WTC11 (cell line): ENCODE results near the gene OR8K3. TPM values are rescaled to one million over a fixed set of nuclear protein-coding genes. Genes with fewer than 3 reads are reported as not detected.

Experiments used
- ATAC-seq: fragments of 200-7000 bp; cut with Tn5 transposase; 2 replicates; pipeline ENCODE4 v1.10.0; 2021; ENCODE audit warnings: mild to moderate bottlenecking, moderate library complexity
- CTCF ChIA-PET: fragments of 300-600 bp; sonication (Branson Sonifier 250); formaldehyde crosslinking; loops from one replicate; lab custom pipeline; 2021; ENCODE audit warnings: antibody characterized with exemption; lab: Charles Lee
- POLR2A ChIA-PET: fragments of 350-600 bp; sonication (Branson Sonifier 250); formaldehyde crosslinking; loops from one replicate; lab custom pipeline; 2021; ENCODE audit warnings: antibody characterized with exemption; lab: Charles Lee
- DNase-seq: peaks from one replicate; pipeline ENCODE4 v3.0.0; 2021; ENCODE audit warnings: low spot score
- H3K27ac Mint-ChIP-seq: 2 replicates; pipeline ENCODE4 v1.8.0; 2021; ENCODE audit warnings: mixed read lengths
- H3K27me3 Mint-ChIP-seq: 2 replicates; pipeline ENCODE4 v1.8.0; 2021; ENCODE audit warnings: low read depth, mild to moderate bottlenecking, moderate library complexity, mixed read lengths
- H3K36me3 Mint-ChIP-seq: 2 replicates; pipeline ENCODE4 v1.8.0; 2021; ENCODE audit warnings: mixed read lengths
- H3K4me1 Mint-ChIP-seq: 2 replicates; pipeline ENCODE4 v1.8.0; 2022; ENCODE audit warnings: mixed read lengths
- H3K4me3 Mint-ChIP-seq: 2 replicates; pipeline ENCODE4 v1.8.0; 2021; ENCODE audit warnings: mild to moderate bottlenecking, moderate library complexity, mixed read lengths
- H3K9me3 Mint-ChIP-seq: 2 replicates; pipeline ENCODE4 v1.8.0; 2021; ENCODE audit warnings: mixed read lengths
- FOXK1 ChIP-seq: sonication (generic); formaldehyde crosslinking; IDR thresholded peaks from 2 replicates; pipeline ENCODE4 v1.8.0; 2022; ENCODE audit warnings: mild to moderate bottlenecking, moderate library complexity, missing genetic modification reagents
- FOXP1 ChIP-seq: sonication (generic); formaldehyde crosslinking; IDR thresholded peaks from 2 replicates; pipeline ENCODE4 v1.8.0; 2022; ENCODE audit warnings: missing genetic modification reagents, mild to moderate bottlenecking, moderate library complexity, borderline replicate concordance
- IRF2 ChIP-seq: sonication (generic); formaldehyde crosslinking; IDR thresholded peaks from 2 replicates; pipeline ENCODE4 v1.8.0; 2022; ENCODE audit warnings: low read depth, missing genetic modification reagents, borderline replicate concordance
- JUN ChIP-seq: sonication (generic); formaldehyde crosslinking; IDR thresholded peaks from 2 replicates; pipeline ENCODE4 v1.8.0; 2023; ENCODE audit warnings: mild to moderate bottlenecking, missing genetic modification reagents
- KAT7 ChIP-seq: sonication (generic); formaldehyde crosslinking; IDR thresholded peaks from 2 replicates; pipeline ENCODE4 v1.8.1; 2023; ENCODE audit warnings: missing genetic modification reagents, mild to moderate bottlenecking, borderline replicate concordance
- OVOL2 ChIP-seq: fragments of 250-450 bp; sonication (Bioruptor Pico); IDR thresholded peaks from 2 replicates; pipeline ENCODE4 v1.9.0; 2021; ENCODE audit warnings: mild to moderate bottlenecking, borderline replicate concordance
- SOX15 ChIP-seq: fragments of 250-450 bp; sonication (Bioruptor Pico); IDR thresholded peaks from 2 replicates; pipeline ENCODE4 v1.9.0; 2021; ENCODE audit warnings: mild to moderate bottlenecking
- TCF7 ChIP-seq: sonication (generic); formaldehyde crosslinking; IDR thresholded peaks from 2 replicates; pipeline ENCODE4 v1.8.0; 2022; ENCODE audit warnings: mild to moderate bottlenecking, low read depth, missing genetic modification reagents, moderate library complexity
- TP53 ChIP-seq: sonication (generic); formaldehyde crosslinking; IDR thresholded peaks from 2 replicates; pipeline ENCODE4 v1.8.1; 2023; ENCODE audit warnings: mild to moderate bottlenecking, missing genetic modification reagents
- ZNF138 ChIP-seq: sonication (generic); formaldehyde crosslinking; conservative IDR thresholded peaks from 2 replicates; pipeline ENCODE4 v1.8.1; 2022; ENCODE audit warnings: mild to moderate bottlenecking, moderate library complexity, missing genetic modification reagents
- ZNF232 ChIP-seq: sonication (generic); formaldehyde crosslinking; IDR thresholded peaks from 2 replicates; pipeline ENCODE4 v1.8.0; 2022; ENCODE audit warnings: mild to moderate bottlenecking, missing genetic modification reagents
- total RNA-seq: library from RNA; stranded (reverse); gene quantifications from 3 replicates; pipeline ENCODE4 v1.2.3, GENCODE V29; 2021
- TF ChIP-seq, protein P1 (sequence below): sonication (generic); formaldehyde crosslinking; IDR thresholded peaks from 2 replicates; pipeline ENCODE4 v1.8.1; 2022; ENCODE audit warnings: mild to moderate bottlenecking, missing genetic modification reagents, moderate library complexity, borderline replicate concordance
- TF ChIP-seq, protein P2 (sequence below): fragments of 250-450 bp; sonication (Bioruptor Pico); IDR thresholded peaks from 2 replicates; pipeline ENCODE4 v2.1.2; 2022; ENCODE audit warnings: mild to moderate bottlenecking, moderate library complexity
- TF ChIP-seq, protein P3 (sequence below): fragments of 250-450 bp; sonication (Bioruptor Pico); conservative IDR thresholded peaks from 2 replicates; pipeline ENCODE4 v1.9.0; 2021; ENCODE audit warnings: mild to moderate bottlenecking
- TF ChIP-seq, protein P4 (sequence below): sonication (generic); formaldehyde crosslinking; IDR thresholded peaks from 2 replicates; pipeline ENCODE4 v1.8.0; 2022; ENCODE audit warnings: mild to moderate bottlenecking, missing genetic modification reagents
- TF ChIP-seq, protein P5 (sequence below): sonication (generic); formaldehyde crosslinking; IDR thresholded peaks from 2 replicates; pipeline ENCODE4 v1.8.0; 2023; ENCODE audit warnings: missing genetic modification reagents
- TF ChIP-seq, protein P6 (sequence below): sonication (generic); formaldehyde crosslinking; IDR thresholded peaks from 2 replicates; pipeline ENCODE4 v1.8.1; 2022; ENCODE audit warnings: missing genetic modification reagents, borderline replicate concordance
- TF ChIP-seq, protein P7 (sequence below): sonication (generic); formaldehyde crosslinking; IDR thresholded peaks from 2 replicates; pipeline ENCODE4 v1.8.1; 2022; ENCODE audit warnings: mild to moderate bottlenecking, moderate library complexity, missing genetic modification reagents
- TF ChIP-seq, protein P8 (sequence below): sonication (generic); formaldehyde crosslinking; IDR thresholded peaks from 2 replicates; pipeline ENCODE4 v1.8.1; 2022; ENCODE audit warnings: low read depth, missing genetic modification reagents, borderline replicate concordance
- TF ChIP-seq, protein P9 (sequence below): sonication (generic); formaldehyde crosslinking; IDR thresholded peaks from 2 replicates; pipeline ENCODE4 v1.8.1; 2023; ENCODE audit warnings: mild to moderate bottlenecking, missing genetic modification reagents, borderline replicate concordance

The OR8K3 gene
- total RNA-seq, 1 experiment from 2014 or later = not detected

DNA sequence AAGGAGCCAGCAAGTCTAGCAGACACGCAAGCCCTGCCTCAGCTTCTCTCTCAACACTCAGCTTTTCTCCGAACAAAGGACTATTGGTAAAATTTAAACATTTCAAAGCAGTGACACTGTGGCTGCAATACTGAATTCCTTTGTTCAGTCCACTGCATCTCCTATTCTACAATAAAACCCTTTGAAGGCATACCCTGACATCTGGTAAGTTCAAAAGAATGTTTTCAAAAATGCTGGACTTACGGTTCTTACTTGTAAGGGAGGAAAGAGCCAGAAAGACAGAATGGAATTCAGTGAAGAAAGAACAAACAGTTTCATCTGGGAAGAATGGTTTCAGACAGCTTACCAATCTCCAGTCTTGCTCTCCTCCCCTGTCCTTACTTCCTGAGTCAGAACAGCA is 18.2 kb downstream of the OR8K3 start:
- CTCF ChIA-PET = no interaction called here
- no peak for TF ChIP-seq JUN (CRISPR knock-in tag)
- peaks cover 23% of the 10 kb centered on the region for H3K4me1 Mint-ChIP-seq
- H3K36me3 Mint-ChIP-seq = peaks cover 5% of the 10 kb centered on the region
- POLR2A ChIA-PET = no interaction called here
- H3K4me3 Mint-ChIP-seq = no peak overlapping the region
- DNase-seq = no peak
- no peaks in the 10 kb centered on the region; the same call in 1 of the 2 replicates for H3K27me3 Mint-ChIP-seq
- H3K27ac Mint-ChIP-seq = no peak overlapping the region
- peaks cover 24% of the 10 kb centered on the region for H3K9me3 Mint-ChIP-seq
- ATAC-seq = no peak

DNA sequence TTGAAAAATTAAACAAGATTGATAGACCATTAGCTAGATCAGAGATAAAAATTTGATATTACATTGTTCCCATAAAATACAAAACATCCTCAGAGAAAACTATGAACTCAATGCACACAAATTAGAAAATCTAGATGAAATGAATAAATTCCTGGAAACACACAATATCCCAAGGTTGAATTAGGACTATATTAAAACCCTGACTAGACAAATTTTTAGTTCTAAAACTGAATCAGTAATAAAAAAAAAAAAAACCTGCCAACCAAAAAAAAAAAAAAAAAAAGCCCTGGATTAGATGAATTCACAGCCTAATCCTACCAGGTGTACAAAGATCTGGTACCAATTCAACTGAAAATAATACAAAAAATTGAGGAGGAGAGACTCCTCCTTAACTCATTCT is 25.3 kb downstream of the OR8K3 start:
- no peak for ATAC-seq
- H3K9me3 Mint-ChIP-seq = peaks cover 48% of the 10 kb centered on the region
- POLR2A ChIA-PET = no interaction called here
- no peak for DNase-seq
- CTCF ChIA-PET = no interaction called here
- no peak overlapping the region for H3K27ac Mint-ChIP-seq
- no peaks in the 10 kb centered on the region; the same call in 1 of the 2 replicates for H3K27me3 Mint-ChIP-seq
- TF ChIP-seq, protein P1, sequence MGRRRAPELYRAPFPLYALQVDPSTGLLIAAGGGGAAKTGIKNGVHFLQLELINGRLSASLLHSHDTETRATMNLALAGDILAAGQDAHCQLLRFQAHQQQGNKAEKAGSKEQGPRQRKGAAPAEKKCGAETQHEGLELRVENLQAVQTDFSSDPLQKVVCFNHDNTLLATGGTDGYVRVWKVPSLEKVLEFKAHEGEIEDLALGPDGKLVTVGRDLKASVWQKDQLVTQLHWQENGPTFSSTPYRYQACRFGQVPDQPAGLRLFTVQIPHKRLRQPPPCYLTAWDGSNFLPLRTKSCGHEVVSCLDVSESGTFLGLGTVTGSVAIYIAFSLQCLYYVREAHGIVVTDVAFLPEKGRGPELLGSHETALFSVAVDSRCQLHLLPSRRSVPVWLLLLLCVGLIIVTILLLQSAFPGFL (CRISPR knock-in tag) = no peak
- TF ChIP-seq TCF7 (CRISPR knock-in tag) (no peak), OVOL2 (CRISPR knock-in tag) (no peak), KAT7 (CRISPR knock-in tag) (no peak), FOXK1 (CRISPR knock-in tag) (no peak), FOXP1 (CRISPR knock-in tag) (no peak), ZNF232 (no peak), ZNF138 (no peak), IRF2 (no peak), TP53 (CRISPR knock-in tag) (no peak), SOX15 (CRISPR knock-in tag) (no peak)
- TF ChIP-seq, protein P2, sequence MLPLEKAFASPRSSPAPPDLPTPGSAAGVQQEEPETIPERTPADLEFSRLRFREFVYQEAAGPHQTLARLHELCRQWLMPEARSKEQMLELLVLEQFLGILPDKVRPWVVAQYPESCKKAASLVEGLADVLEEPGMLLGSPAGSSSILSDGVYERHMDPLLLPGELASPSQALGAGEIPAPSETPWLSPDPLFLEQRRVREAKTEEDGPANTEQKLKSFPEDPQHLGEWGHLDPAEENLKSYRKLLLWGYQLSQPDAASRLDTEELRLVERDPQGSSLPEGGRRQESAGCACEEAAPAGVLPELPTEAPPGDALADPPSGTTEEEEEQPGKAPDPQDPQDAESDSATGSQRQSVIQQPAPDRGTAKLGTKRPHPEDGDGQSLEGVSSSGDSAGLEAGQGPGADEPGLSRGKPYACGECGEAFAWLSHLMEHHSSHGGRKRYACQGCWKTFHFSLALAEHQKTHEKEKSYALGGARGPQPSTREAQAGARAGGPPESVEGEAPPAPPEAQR (CRISPR knock-in tag) = no peak
- TF ChIP-seq, protein P3, sequence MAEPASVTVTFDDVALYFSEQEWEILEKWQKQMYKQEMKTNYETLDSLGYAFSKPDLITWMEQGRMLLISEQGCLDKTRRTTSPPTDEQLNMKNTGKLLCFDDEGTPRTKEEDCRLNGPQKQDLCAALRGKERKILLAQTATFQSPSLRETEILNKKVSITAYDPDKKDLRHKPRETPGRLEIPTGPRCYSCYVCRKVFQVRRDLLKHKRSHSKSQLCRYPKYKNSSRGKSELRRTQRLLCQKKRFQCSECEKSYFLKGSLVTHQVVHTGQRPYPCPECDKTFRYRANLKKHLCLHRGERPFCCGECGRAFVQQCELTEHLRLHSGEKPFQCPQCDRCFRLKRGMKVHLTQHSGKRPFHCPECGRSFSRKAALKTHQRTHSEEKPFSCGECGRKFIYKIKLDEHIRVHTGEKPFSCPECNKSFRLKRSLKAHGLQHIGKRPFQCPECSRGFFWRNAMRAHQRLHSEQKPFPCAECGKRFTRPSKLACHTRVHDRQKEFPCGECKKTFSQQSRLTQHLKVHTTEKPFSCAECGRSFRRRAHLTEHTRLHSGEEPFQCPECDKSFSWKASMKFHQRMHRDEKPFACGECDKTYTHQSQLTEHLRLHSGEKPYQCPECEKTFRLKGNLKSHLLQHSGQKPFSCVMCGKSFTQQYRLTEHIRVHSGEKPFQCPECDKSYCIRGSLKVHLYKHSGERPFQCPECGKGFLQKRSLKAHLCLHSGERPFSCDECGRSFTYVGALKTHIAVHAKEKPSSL (CRISPR knock-in tag) = no peak
- TF ChIP-seq, protein P4, sequence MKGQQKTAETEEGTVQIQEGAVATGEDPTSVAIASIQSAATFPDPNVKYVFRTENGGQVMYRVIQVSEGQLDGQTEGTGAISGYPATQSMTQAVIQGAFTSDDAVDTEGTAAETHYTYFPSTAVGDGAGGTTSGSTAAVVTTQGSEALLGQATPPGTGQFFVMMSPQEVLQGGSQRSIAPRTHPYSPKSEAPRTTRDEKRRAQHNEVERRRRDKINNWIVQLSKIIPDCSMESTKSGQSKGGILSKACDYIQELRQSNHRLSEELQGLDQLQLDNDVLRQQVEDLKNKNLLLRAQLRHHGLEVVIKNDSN (CRISPR knock-in tag) = no peak
- TF ChIP-seq, protein P5, sequence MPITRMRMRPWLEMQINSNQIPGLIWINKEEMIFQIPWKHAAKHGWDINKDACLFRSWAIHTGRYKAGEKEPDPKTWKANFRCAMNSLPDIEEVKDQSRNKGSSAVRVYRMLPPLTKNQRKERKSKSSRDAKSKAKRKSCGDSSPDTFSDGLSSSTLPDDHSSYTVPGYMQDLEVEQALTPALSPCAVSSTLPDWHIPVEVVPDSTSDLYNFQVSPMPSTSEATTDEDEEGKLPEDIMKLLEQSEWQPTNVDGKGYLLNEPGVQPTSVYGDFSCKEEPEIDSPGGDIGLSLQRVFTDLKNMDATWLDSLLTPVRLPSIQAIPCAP (CRISPR knock-in tag) = no peak
- TF ChIP-seq, protein P6, sequence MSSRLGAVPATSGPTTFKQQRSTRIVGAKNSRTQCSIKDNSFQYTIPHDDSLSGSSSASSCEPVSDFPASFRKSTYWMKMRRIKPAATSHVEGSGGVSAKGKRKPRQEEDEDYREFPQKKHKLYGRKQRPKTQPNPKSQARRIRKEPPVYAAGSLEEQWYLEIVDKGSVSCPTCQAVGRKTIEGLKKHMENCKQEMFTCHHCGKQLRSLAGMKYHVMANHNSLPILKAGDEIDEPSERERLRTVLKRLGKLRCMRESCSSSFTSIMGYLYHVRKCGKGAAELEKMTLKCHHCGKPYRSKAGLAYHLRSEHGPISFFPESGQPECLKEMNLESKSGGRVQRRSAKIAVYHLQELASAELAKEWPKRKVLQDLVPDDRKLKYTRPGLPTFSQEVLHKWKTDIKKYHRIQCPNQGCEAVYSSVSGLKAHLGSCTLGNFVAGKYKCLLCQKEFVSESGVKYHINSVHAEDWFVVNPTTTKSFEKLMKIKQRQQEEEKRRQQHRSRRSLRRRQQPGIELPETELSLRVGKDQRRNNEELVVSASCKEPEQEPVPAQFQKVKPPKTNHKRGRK (CRISPR knock-in tag) = no peak
- TF ChIP-seq, protein P7, sequence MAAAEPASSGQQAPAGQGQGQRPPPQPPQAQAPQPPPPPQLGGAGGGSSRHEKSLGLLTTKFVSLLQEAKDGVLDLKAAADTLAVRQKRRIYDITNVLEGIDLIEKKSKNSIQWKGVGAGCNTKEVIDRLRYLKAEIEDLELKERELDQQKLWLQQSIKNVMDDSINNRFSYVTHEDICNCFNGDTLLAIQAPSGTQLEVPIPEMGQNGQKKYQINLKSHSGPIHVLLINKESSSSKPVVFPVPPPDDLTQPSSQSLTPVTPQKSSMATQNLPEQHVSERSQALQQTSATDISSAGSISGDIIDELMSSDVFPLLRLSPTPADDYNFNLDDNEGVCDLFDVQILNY (CRISPR knock-in tag) = no peak
- TF ChIP-seq, protein P8, sequence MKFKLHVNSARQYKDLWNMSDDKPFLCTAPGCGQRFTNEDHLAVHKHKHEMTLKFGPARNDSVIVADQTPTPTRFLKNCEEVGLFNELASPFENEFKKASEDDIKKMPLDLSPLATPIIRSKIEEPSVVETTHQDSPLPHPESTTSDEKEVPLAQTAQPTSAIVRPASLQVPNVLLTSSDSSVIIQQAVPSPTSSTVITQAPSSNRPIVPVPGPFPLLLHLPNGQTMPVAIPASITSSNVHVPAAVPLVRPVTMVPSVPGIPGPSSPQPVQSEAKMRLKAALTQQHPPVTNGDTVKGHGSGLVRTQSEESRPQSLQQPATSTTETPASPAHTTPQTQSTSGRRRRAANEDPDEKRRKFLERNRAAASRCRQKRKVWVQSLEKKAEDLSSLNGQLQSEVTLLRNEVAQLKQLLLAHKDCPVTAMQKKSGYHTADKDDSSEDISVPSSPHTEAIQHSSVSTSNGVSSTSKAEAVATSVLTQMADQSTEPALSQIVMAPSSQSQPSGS = no peak
- TF ChIP-seq, protein P9, sequence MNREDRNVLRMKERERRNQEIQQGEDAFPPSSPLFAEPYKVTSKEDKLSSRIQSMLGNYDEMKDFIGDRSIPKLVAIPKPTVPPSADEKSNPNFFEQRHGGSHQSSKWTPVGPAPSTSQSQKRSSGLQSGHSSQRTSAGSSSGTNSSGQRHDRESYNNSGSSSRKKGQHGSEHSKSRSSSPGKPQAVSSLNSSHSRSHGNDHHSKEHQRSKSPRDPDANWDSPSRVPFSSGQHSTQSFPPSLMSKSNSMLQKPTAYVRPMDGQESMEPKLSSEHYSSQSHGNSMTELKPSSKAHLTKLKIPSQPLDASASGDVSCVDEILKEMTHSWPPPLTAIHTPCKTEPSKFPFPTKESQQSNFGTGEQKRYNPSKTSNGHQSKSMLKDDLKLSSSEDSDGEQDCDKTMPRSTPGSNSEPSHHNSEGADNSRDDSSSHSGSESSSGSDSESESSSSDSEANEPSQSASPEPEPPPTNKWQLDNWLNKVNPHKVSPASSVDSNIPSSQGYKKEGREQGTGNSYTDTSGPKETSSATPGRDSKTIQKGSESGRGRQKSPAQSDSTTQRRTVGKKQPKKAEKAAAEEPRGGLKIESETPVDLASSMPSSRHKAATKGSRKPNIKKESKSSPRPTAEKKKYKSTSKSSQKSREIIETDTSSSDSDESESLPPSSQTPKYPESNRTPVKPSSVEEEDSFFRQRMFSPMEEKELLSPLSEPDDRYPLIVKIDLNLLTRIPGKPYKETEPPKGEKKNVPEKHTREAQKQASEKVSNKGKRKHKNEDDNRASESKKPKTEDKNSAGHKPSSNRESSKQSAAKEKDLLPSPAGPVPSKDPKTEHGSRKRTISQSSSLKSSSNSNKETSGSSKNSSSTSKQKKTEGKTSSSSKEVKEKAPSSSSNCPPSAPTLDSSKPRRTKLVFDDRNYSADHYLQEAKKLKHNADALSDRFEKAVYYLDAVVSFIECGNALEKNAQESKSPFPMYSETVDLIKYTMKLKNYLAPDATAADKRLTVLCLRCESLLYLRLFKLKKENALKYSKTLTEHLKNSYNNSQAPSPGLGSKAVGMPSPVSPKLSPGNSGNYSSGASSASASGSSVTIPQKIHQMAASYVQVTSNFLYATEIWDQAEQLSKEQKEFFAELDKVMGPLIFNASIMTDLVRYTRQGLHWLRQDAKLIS = no peak
- H3K4me3 Mint-ChIP-seq = no peak overlapping the region
- peaks cover 18% of the 10 kb centered on the region for H3K36me3 Mint-ChIP-seq
- H3K4me1 Mint-ChIP-seq = peaks cover 22% of the 10 kb centered on the region
